ENCODE data around the gene PGGT1B.

Gene PGGT1B

GRCh38 chr5:115180165-115180709 lies 82.4 kb downstream of the PGGT1B start:
- DNase-seq (ENCODE audit: low read depth in 2 of 2): no peak

- no peak for DNase-seq (ENCODE audit: low read depth in 2 of 2)
These were observed 83.1 kb downstream of the PGGT1B start for GRCh38 chr5:115179394-115180164.

GRCh38 chr5:115179030-115179393 lies 83.7 kb downstream of the PGGT1B start:
- no peak for DNase-seq (ENCODE audit: low read depth in 2 of 2)

GRCh38 chr5:115170929-115171510 lies 91.7 kb downstream of the PGGT1B start:
- DNase-seq (ENCODE audit: low read depth in 2 of 2): no peak

- DNase-seq (ENCODE audit: low read depth in 2 of 2): no peak
These were observed 92.3 kb downstream of the PGGT1B start for GRCh38 chr5:115170134-115170928.

GRCh38 chr5:115169487-115170133 lies 93.1 kb downstream of the PGGT1B start, which contains the start of gene TRIM36:
Gene TRIM36, minus strand, starts transcription at chr5:115169908. Its CDS starts 274 bp downstream, at chr5:115169634.
- peak; percentile 89 to 91 for DNase-seq (ENCODE audit: low read depth in 2 of 2)

- no peak for DNase-seq (ENCODE audit: low read depth in 2 of 2)
These were observed 93.7 kb downstream of the PGGT1B start for GRCh38 chr5:115168829-115169486.

- no peak for DNase-seq (ENCODE audit: low read depth in 2 of 2)
These were observed 95.8 kb downstream of the PGGT1B start for GRCh38 chr5:115166744-115167393.

GRCh38 chr5:115165790-115166189 lies 96.9 kb downstream of the PGGT1B start:
- DNase-seq (ENCODE audit: low read depth in 2 of 2): no peak

GRCh38 chr5:115160975-115161475 lies 101.7 kb downstream of the PGGT1B start:
- no peak for DNase-seq (ENCODE audit: low read depth in 2 of 2)
